ENCODE results near the gene TNP1. TPM values are rescaled to one million over a fixed set of nuclear protein-coding genes. Genes with fewer than 3 reads are reported as not detected.

TNP1 gene, protein sequence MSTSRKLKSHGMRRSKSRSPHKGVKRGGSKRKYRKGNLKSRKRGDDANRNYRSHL
- polyA plus RNA-seq, result not detected

DNA sequence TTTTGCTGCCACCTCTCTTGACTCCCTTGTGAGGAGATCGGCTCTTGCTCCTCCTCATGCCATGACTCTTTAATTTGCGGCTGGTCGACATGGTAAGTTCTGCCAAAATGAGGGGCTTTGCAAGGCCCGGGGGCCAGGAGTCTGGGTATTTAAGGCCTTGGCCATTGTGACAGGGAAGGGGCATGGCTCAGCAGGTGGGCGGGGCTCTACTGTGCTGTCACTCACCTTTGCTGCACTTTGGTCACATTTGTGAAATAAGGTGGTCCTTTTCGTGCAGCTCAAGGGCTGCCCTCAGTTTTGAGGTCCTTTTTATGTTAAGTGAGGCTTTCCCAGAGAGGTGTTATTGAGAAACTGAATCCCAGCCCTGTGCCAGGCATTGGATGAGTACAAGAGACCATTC, at the start of gene TNP1:
Gene TNP1 (minus strand): TSS at position 121 of the 400 bp plus-strand sequence. CDS start 30 bp downstream, at position 91.
- 83 to 97% (median 95%) methylated on average over 6 of the region's 6 CpGs for WGBS, 3 donors

DNA sequence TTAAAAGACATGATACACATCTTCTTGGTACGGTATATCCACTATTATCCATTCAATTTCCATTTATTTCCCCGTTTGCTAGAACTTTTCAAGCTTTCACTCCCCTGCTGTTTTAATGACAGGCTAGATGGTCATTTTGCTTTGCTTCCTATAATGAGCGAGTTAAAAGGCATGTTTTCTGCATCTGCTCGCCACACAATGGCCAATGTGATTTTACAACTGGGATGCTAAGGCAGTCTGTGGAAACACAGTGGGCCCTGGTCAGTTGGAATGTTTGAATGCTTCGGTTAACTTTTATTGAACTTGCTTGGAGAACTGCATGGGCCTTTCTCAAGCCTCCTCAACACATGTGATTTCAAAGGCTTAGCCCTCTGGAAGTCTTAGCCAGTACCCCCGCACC, 48.4 kb upstream of the TNP1 start:
- 89 to 96% (median 95%) methylated on average over 6 of the region's 6 CpGs for WGBS, 3 donors
- H3K27ac ChIP-seq (ENCODE audit: low read depth, low read length), result no peak overlapping the region

More for the DNA sequence above, at the start of gene TNP1:
- no peak within 1 kb of the TSS for H3K27ac ChIP-seq (ENCODE audit: low read depth, low read length)

DNA sequence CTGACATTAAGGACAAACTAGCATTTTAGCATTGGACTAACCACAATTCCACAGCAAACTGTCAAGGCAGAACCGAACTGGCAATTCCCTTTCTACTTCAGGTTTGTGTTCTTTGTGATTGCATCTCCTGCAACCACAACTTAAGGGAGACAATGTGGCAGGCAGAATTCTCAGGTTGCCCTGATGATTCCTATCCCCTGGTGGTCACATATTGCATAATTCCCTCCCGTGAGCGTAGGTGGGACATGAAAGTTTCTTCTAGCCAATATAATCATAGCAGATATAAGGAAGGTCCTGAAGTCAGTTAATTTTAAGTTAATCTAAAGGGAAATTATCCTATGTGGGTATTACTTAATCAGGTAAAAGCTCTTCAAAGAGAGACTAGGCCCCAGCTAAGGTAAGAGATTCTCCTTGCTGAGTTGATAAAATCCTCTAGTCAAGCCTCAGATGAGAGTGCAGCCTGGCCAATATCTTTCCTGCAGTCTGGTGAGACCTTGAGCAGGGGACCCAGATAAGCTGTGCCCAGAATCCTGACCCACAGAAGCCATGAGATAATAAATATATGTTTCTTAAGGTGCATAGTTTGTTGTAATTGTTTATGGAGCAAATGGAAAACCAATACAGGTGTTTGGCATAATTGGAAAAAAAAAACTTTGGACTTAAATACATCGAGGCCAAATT, 45.9 kb upstream of the TNP1 start:
- WGBS, 3 donors, result 77 to 87% (median 83%) methylated on average over 4 of the region's 4 CpGs

DNA sequence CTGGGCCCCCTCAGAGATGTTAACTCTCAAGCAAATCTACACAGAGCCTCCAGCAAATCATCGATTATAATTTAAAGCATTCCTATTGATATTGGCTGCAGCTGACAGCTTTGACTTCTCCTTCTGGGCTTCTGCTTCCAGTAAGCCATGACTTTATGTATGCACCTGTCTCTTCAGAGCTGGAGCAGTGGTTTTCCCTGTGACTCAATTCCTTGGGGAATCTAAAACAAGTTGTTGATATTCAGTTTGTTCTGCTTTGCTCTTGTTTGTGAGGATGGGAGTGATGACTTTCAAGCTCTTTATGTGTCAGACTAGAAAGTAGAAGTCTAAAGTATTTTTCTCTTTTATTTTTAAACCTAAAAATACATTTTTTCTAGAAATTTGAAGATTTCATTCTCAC, 45.1 kb upstream of the TNP1 start:
- 94 to 96% (median 95%) methylated on average over 1 of the region's 1 CpG for WGBS, 3 donors
- H3K27ac ChIP-seq (ENCODE audit: low read depth, low read length), result no peak overlapping the region

More for the DNA sequence above, 45.9 kb upstream of the TNP1 start:
- no peak overlapping the region for H3K27ac ChIP-seq (ENCODE audit: low read depth, low read length)

DNA sequence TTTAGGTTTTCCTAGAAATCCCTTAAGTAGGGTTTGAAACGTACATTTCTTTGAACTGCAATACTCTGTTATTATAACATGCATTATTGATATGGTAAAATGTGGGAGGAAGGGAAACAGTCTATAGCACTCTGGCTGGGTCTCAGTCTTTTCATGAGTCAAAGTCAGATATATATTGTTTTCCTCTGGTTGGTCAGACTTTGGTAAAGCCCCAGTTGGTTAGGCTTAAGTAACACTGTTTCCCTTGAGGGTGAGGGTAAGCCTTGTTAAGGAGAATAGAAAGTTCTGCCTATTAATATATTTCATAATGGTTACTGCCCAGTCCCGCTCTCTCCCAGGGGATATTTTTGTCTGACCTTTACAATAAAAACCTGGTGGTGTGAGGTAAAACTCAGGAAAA, 44.7 kb upstream of the TNP1 start:
- no peak overlapping the region for H3K27ac ChIP-seq (ENCODE audit: low read depth, low read length)
- 68 to 82% (median 73%) methylated on average over 2 of the region's 2 CpGs for WGBS, 3 donors

DNA sequence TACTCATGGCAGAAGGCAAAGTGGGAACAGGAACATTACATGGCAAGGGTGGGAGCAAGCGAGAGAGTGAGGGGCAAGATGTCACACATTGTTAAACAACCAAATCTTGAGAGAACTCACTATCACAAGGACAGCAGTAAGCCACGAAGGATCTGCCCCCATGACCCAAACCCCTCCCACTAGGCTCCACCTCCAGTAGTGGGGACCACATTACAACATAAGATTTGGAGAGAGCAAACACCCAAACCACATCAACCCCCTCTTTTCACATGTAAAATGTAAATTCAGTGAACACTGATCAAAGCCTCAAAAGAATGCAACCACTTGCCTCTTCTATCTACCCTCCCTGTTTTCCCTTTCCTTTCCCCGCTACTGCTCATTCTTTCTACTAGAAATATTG, 43.6 kb upstream of the TNP1 start:
- 77 to 95% (median 93%) methylated on average over 3 of the region's 3 CpGs for WGBS, 3 donors
- H3K27ac ChIP-seq (ENCODE audit: low read depth, low read length), result no peak overlapping the region

DNA sequence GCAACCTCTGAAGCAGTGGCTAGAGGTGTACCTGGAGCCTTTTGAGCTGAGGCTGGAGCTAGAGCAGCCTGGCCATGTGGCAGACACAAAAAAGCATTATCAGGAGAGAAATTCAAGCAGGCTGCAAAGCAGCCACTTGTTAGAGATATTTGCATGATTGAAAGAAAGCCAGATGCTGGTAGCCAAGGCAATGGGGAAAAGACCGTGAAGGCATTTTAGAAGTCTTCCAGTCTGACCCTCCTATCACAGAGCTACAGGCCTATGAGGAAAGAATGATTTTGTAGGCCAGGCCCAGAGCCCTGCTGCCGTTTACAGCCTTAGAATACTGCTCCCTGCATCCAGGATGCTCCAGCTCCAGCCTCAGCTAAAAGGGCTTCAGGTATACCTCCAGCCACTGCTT, 41.4 kb upstream of the TNP1 start:
- no peak overlapping the region for H3K27ac ChIP-seq (ENCODE audit: low read depth, low read length)
- 83 to 96% (median 87%) methylated on average over 2 of the region's 2 CpGs for WGBS, 3 donors

DNA sequence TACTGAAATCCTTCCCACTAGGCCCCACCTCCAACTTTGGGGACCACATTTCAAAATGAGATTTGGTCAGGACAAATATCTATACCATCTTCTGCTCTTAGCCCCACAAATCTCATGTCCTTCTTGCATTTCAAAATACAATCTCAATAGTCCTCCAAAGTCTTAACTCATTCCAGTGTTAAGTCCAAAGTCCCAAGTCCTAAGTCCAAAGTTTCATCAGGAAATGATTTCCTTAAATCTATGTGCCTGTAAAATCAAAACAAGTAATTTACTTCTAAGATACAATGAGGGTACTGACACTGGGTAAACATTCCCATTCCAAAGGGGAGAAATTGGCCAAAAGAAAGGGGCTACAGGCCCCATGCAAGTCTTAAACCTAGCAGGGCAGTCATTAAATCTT, 40.5 kb upstream of the TNP1 start:
- H3K27ac ChIP-seq (ENCODE audit: low read depth, low read length), result no peak overlapping the region

DNA sequence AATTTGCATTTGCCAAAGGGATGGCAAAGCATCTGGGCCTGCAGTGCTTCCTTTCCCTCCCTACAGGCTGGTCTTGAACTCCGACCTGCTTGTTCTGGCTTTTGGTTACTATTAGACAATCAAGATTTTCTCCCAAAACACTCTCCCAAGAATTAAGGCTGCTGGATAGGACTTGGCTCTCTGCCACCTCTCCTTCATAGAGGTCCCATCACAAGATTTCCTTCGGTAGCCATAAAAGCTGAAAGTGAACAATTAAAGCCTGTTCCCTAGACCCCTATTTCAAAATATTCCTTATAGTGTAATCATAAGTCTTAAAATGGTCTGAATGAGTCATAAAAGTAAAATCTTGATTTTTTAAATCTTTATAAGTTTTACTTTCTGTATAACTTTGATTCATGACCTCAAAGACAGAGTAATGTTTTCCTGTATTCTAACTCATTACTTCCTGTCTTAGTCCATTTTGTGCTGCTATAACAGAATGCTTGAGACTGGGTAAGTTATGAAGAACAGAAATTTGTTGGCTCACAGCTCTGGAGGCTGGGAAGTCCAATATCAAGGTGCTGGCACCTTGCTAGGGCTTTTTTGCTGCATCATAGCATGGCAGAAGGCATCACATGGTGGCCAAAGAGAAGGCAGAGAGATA, 37.8 kb upstream of the TNP1 start:
- no peak overlapping the region for H3K27ac ChIP-seq (ENCODE audit: low read depth, low read length)
- 67 to 94% (median 70%) methylated on average over 2 of the region's 2 CpGs for WGBS, 3 donors

DNA sequence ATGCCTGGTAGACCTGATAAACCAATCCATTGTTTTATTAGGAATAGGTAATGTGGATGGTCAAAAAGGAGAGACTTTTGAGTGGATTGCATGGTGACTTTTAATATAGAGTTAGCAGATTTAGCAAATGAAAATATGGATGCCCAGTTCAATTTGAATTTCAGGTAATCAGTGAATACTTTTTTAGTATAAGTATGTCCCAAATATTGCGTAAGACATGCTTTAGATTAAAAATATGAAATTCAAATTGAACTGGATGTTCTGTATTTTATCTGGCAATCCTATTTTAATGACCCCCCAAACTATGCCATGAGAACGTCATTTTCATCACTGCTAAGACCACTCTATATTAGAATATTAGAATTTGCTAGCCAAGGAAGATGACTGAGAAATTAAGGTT, 30.3 kb upstream of the TNP1 start:
- WGBS, 3 donors, result 89 to 95% (median 93%) methylated on average over 2 of the region's 2 CpGs
- H3K27ac ChIP-seq (ENCODE audit: low read depth, low read length), result no peak overlapping the region

DNA sequence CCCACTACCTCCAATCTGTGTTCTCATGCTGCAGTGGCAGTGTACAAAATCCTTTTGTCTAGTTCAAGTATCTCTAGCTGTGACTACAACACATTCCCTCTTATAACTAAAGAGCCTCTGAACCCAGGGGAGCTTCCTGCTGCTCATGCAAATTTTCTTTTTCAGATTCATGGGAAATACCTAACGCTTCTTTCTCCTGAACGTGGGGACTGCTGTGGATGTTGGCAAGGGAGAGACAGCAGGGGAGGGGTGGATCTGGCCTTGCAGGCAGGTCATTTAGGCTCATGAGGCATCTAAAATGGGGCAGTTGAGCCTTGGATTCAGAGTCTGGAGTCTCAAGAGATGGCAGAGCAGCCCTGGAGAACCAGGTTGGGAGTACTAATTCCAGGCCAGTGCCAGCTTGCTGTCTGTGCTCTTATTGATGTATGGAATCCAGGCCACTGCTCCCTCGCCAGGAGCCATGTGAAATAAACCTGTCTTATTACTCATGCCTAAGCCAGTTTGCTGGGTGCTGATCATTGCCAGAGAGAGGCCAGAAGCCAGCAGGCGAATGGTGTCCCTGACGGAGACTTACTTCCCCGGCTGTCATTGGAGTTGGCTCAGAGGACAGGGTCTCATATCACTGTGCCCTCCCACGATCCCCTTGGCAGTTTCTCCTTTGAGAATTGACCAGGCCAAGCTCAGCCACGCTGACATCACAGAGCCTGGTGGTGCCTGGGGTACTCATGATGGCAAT, 29.2 kb upstream of the TNP1 start:
- 81 to 87% (median 86%) methylated on average over 8 of the region's 8 CpGs for WGBS, 3 donors
- no peak overlapping the region for H3K27ac ChIP-seq (ENCODE audit: low read depth, low read length)

DNA sequence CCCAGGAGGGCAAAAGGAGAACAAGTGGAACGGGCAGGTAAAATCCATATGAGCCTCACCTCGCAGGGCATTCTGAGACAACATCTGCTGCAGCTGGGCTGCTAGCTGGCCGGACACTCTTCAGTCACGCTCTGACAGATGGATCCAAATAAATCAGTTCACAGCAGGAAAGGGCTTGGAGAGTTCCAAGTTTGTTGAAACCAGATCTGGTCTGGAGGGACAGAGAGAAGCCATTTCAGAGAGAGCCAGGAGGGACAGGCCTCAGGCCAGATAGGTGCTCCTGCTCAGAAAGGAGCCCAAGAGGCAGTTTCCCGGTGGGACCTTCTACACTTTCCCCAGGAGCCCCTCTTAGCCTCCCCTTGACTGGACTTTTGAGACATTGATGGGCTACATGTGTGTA, 28.2 kb upstream of the TNP1 start:
- no peak overlapping the region for H3K27ac ChIP-seq (ENCODE audit: low read depth, low read length)
- 83 to 97% (median 89%) methylated on average over 5 of the region's 5 CpGs for WGBS, 3 donors

DNA sequence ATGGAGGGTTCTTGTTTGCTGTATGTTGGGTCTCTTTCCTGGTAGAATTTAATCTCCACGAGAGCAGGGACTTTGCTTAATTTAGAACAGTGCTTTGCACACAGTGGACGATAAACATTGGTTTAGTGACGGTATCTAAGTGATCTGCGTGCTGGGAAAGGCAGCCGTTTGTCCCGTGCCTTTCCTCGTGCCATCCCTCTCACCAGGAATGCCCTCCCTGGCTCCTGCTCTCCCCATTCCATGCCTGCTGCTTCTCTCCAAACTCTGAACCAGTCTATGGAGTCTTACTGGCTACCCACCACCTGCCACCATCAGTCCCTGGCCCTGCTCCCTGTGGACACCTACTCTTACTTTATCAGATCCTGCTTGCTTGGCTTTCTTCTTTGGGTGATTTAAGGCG, 27.3 kb upstream of the TNP1 start:
- WGBS, 3 donors, result 72 to 93% (median 93%) methylated on average over 8 of the region's 8 CpGs
- no peak overlapping the region for H3K27ac ChIP-seq (ENCODE audit: low read depth, low read length)

DNA sequence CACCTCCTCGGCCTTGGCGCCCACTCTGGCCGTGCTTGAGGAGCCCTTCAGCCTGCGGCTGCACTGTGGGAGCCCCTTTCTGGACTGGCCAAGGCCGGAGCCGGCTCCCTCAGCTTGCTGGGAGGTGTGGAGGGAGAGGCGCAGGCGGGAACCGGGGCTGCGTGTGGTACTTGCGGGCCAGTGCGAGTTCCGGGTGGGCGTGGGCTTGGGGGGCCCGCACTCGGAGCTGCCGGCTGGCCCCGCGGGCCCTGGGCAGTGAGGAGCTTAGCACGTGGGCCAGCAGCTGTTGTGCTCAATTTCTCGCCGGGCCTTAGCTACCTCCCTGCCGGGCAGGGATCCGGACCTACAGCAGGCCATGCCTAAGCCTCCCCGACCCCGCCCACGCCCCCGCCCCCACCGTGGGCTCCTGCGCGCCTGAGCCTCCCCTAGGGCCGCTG, 25.3 kb upstream of the TNP1 start:
- WGBS, 3 donors, result 94 to 97% (median 94%) methylated on average over 17 to 32 of the region's 32 CpGs

DNA sequence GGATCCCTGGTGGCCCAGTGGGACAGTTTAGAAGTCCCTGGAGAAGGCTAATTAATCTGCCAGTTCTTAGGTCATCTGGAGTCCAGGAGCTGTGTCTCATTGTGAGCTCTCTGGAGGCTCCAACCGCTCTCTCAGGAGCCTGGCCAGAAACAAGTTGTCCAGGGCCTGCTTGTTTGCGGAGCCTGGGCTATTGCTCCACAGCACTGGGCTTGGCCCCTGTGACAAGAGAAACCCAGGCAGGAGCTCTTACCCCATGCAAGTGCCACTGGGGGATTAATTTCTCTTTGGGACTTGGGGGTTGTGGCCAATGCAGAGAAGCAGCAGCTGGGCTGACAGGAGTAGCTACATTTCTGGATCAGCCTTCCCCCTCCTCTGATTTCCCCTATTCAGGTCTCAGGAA, 24.5 kb upstream of the TNP1 start:
- H3K27ac ChIP-seq (ENCODE audit: low read depth, low read length), result no peak overlapping the region
- WGBS, 3 donors, result 80 to 88% (median 85%) methylated on average over 2 of the region's 2 CpGs

More for the DNA sequence above, 25.3 kb upstream of the TNP1 start:
- no peak overlapping the region for H3K27ac ChIP-seq (ENCODE audit: low read depth, low read length)

DNA sequence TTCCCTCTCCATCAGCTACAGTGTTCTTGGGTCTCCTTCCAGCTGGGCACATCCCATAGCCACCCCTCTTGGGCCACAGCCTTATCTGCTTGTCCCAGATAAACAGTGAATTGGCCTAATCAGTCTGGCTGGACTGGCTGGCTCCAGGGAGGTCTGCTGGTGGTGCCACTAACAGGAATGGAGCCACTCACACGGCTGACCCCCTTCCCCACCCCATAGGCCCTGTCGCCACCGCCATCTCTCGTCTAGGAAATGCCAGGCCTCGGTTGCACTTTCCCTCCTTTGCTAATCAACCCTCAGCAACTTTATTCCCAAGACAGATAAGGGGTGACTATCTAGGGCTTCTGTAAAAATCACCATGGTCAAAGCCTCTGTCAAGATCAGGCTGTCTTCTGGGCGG, 23.0 kb upstream of the TNP1 start:
- no peak overlapping the region for H3K27ac ChIP-seq (ENCODE audit: low read depth, low read length)
- WGBS, 3 donors, result 89 to 92% (median 91%) methylated on average over 6 of the region's 6 CpGs

DNA sequence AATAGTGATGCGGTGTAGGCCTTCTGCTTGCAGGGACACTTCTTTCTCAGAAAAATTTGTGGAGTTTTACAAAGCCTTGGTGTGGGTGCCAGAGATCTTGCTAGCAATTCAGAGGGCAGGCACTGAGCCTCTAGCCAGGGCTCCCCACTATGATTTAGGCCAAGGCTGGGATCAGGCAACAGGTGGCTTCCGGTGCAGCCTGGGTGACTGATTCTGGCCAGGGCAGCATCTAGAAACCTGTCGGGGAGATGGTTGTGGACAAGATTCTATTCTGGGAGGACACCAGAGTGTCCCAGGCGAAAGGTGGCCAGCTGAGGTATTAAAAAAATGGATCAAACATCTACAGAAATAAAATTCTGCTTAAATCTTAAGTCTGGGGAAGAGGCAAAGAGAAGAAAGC, 21.5 kb upstream of the TNP1 start:
- H3K27ac ChIP-seq (ENCODE audit: low read depth, low read length), result no peak overlapping the region
- WGBS, 3 donors, result 65 to 92% (median 82%) methylated on average over 4 of the region's 4 CpGs

DNA sequence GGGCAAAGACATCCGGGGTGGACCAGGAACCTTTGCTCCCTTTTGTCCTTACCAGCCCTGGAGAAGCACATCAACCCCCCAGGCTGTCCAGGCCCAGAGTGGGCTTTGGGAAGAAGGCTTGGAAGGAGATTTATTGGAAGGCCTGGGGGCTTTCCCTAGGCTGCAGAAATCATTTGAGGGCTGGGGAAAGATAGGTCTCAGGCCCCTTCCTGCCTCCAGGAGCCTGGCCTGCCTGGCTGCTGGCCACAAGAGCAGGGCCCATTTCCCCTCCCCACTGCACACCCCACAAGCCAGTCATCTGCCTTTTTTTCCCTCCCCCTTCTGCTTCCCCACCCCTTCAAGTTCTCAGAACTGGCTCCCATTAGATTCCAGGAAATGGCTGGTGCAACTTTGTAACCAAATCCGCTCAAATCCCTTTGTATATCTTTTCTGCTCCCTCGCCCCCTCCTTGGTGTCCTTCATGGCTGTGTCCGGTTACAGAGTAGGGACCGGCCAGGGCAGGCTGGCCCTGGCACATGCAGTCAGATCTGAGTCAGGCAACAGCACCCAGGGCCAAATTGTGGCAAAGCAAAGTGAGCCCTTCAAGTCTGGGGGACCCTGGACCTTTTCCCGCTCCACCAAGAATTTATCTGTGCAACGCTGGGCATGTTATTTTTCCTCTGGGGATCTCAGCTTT, 20.8 kb upstream of the TNP1 start:
- no peak overlapping the region for H3K27ac ChIP-seq (ENCODE audit: low read depth, low read length)
- WGBS, 3 donors, result 73 to 78% (median 75%) methylated on average over 7 of the region's 7 CpGs
